ENCODE results near the gene RTP3. TPM values are rescaled to one million over a fixed set of nuclear protein-coding genes. Genes with fewer than 3 reads are reported as not detected.

The RTP3 gene
- total and polyA plus RNA-seq, 2 experiments from 2014 or later, result not detected

- TF ChIP-seq EZH2phosphoT487 (IDR thresholded peaks at IDR 0.05; ENCODE audit: insufficient read depth, low read depth) (no peak), EZH2 (IDR thresholded peaks at IDR 0.05; ENCODE audit: insufficient read depth, poor library complexity, severe bottlenecking) (no peak)
- WGBS, 2 experiments (ENCODE audit: low coverage in 1 of 2, low lambda C conversion rate in 2 of 2, missing lambda C conversion rate in 2 of 2), result 10 to 14% methylated on average over 4 of the region's 4 CpGs
- Histone ChIP-seq H3K4me3 (no peak overlapping the region), H2AFZ (no peak overlapping the region), H3K4me1 (ENCODE audit: insufficient read depth) (peaks cover 9% of the 10 kb centered on the region), H3K9ac (no peak overlapping the region), H4K20me1 (ENCODE audit: insufficient read depth) (no peaks in the 10 kb centered on the region), H3K9me3 (ENCODE audit: low read depth) (no peaks in the 10 kb centered on the region), H3K27me3 (replicated peaks; ENCODE audit: insufficient read depth) (peaks cover 26% of the 10 kb centered on the region), H3K27ac (no peak overlapping the region), H3K79me2 (ENCODE audit: insufficient read depth) (no peaks in the 10 kb centered on the region), H3K4me2 (ENCODE audit: unreplicated experiment) (no peak overlapping the region), H3F3A (ENCODE audit: insufficient read depth) (peaks cover 4% of the 10 kb centered on the region; the same call in 1 of the 2 replicates), H3K36me3 (ENCODE audit: low read depth) (no peaks in the 10 kb centered on the region), H3K9me2 (ENCODE audit: insufficient read depth) (no peaks in the 10 kb centered on the region)
- DNase-seq, result peak; percentile 54
- in situ Hi-C loops (cut with MboI), result loop anchor here (10.0 kb wide), 1 partner anchor 153 kb away; no protein-coding TSS in a partner anchor
Observed at GRCh38 chr3:46481636-46482035, 16.1 kb upstream of the RTP3 start.

- in situ Hi-C loops (cut with MboI), result loop anchor here (10.0 kb wide), 1 partner anchor 152 kb away; no protein-coding TSS in a partner anchor
Observed at GRCh38 chr3:46482632-46483350, 15.0 kb upstream of the RTP3 start.

GRCh38 chr3:46483825-46484224, 14.0 kb upstream of the RTP3 start:
- no peak for DNase-seq
- Histone ChIP-seq H3K9ac (no peak overlapping the region), H3K9me3 (ENCODE audit: low read depth) (no peaks in the 10 kb centered on the region), H3K9me2 (ENCODE audit: insufficient read depth) (no peaks in the 10 kb centered on the region), H3K4me3 (no peak overlapping the region), H2AFZ (no peak overlapping the region), H3K79me2 (ENCODE audit: insufficient read depth) (no peaks in the 10 kb centered on the region), H3K4me1 (ENCODE audit: insufficient read depth) (peaks cover 9% of the 10 kb centered on the region), H3F3A (ENCODE audit: insufficient read depth) (peaks cover 4% of the 10 kb centered on the region; the same call in 1 of the 2 replicates), H3K36me3 (ENCODE audit: low read depth) (no peaks in the 10 kb centered on the region), H3K4me2 (ENCODE audit: unreplicated experiment) (no peak overlapping the region), H3K27ac (no peak overlapping the region), H4K20me1 (ENCODE audit: insufficient read depth) (no peaks in the 10 kb centered on the region), H3K27me3 (replicated peaks; ENCODE audit: insufficient read depth) (peaks cover 12% of the 10 kb centered on the region)
- in situ Hi-C loops (cut with MboI), result loop anchor here (10.0 kb wide), 1 partner anchor 151 kb away; no protein-coding TSS in a partner anchor
- 59 to 72% methylated on average over 2 of the region's 2 CpGs for WGBS, 2 experiments (ENCODE audit: low coverage in 1 of 2, low lambda C conversion rate in 2 of 2, missing lambda C conversion rate in 2 of 2)
- TF ChIP-seq EZH2 (IDR thresholded peaks at IDR 0.05; ENCODE audit: insufficient read depth, poor library complexity, severe bottlenecking) (no peak), EZH2phosphoT487 (IDR thresholded peaks at IDR 0.05; ENCODE audit: insufficient read depth, low read depth) (no peak)

More at GRCh38 chr3:46482632-46483350, 15.0 kb upstream of the RTP3 start:
- H3K9ac ChIP-seq, result no peak overlapping the region
- no peak overlapping the region for H2AFZ ChIP-seq
- H3K4me2 ChIP-seq (ENCODE audit: unreplicated experiment), result peak overlapping the region; percentile 13
- H3F3A ChIP-seq (ENCODE audit: insufficient read depth), result peaks cover 4% of the 10 kb centered on the region; the same call in 1 of the 2 replicates
- WGBS, 2 experiments (ENCODE audit: low coverage in 1 of 2, low lambda C conversion rate in 2 of 2, missing lambda C conversion rate in 2 of 2), result 35 to 50% methylated on average over 1 of the region's 1 CpG
- no peaks in the 10 kb centered on the region for H3K79me2 ChIP-seq (ENCODE audit: insufficient read depth)
- no peaks in the 10 kb centered on the region for H4K20me1 ChIP-seq (ENCODE audit: insufficient read depth)
- H3K9me2 ChIP-seq (ENCODE audit: insufficient read depth), result no peaks in the 10 kb centered on the region
- H3K4me3 ChIP-seq, result no peak overlapping the region
- H3K27me3 ChIP-seq (replicated peaks; ENCODE audit: insufficient read depth), result peaks cover 18% of the 10 kb centered on the region
- peaks cover 9% of the 10 kb centered on the region for H3K4me1 ChIP-seq (ENCODE audit: insufficient read depth)
- no peaks in the 10 kb centered on the region for H3K9me3 ChIP-seq (ENCODE audit: low read depth)
- DNase-seq, result peak; percentile 76
- no peak overlapping the region for H3K27ac ChIP-seq
- H3K36me3 ChIP-seq (ENCODE audit: low read depth), result no peaks in the 10 kb centered on the region
- TF ChIP-seq EZH2phosphoT487 (IDR thresholded peaks at IDR 0.05; ENCODE audit: insufficient read depth, low read depth), result peak; percentile 74; the same call in 1 of the 2 replicates
- no peak for TF ChIP-seq EZH2 (IDR thresholded peaks at IDR 0.05; ENCODE audit: insufficient read depth, poor library complexity, severe bottlenecking)

GRCh38 chr3:46484388-46484787, 13.4 kb upstream of the RTP3 start:
- no peak overlapping the region for H3K4me3 ChIP-seq
- H3K4me2 ChIP-seq (ENCODE audit: unreplicated experiment), result no peak overlapping the region
- H3K27me3 ChIP-seq (replicated peaks; ENCODE audit: insufficient read depth), result peaks cover 12% of the 10 kb centered on the region
- no peaks in the 10 kb centered on the region for H3K36me3 ChIP-seq (ENCODE audit: low read depth)
- no peaks in the 10 kb centered on the region for H4K20me1 ChIP-seq (ENCODE audit: insufficient read depth)
- H3K27ac ChIP-seq, result no peak overlapping the region
- H3K4me1 ChIP-seq (ENCODE audit: insufficient read depth), result peaks cover 9% of the 10 kb centered on the region
- WGBS, 2 experiments (ENCODE audit: low coverage in 1 of 2, low lambda C conversion rate in 2 of 2, missing lambda C conversion rate in 2 of 2), result 53 to 82% methylated on average over 1 of the region's 1 CpG
- no peaks in the 10 kb centered on the region for H3K79me2 ChIP-seq (ENCODE audit: insufficient read depth)
- no peaks in the 10 kb centered on the region for H3K9me3 ChIP-seq (ENCODE audit: low read depth)
- in situ Hi-C loops (cut with MboI), result loop anchor here (10.0 kb wide), 1 partner anchor 150 kb away; no protein-coding TSS in a partner anchor
- H3F3A ChIP-seq (ENCODE audit: insufficient read depth), result peaks cover 4% of the 10 kb centered on the region; the same call in 1 of the 2 replicates
- no peak overlapping the region for H3K9ac ChIP-seq
- H3K9me2 ChIP-seq (ENCODE audit: insufficient read depth), result no peaks in the 10 kb centered on the region
- H2AFZ ChIP-seq, result no peak overlapping the region
- no peak for TF ChIP-seq EZH2 (IDR thresholded peaks at IDR 0.05; ENCODE audit: insufficient read depth, poor library complexity, severe bottlenecking)
- no peak for TF ChIP-seq EZH2phosphoT487 (IDR thresholded peaks at IDR 0.05; ENCODE audit: insufficient read depth, low read depth)
- no peak for DNase-seq

Data from GM23248 (cell line).